8988T (cell line): Measurements from ENCODE around the gene TOM1L2.

Source experiments
- DNase-seq: peaks from one replicate; pipeline ENCODE4 v3.0.0; 2011

TOM1L2 gene

DNA sequence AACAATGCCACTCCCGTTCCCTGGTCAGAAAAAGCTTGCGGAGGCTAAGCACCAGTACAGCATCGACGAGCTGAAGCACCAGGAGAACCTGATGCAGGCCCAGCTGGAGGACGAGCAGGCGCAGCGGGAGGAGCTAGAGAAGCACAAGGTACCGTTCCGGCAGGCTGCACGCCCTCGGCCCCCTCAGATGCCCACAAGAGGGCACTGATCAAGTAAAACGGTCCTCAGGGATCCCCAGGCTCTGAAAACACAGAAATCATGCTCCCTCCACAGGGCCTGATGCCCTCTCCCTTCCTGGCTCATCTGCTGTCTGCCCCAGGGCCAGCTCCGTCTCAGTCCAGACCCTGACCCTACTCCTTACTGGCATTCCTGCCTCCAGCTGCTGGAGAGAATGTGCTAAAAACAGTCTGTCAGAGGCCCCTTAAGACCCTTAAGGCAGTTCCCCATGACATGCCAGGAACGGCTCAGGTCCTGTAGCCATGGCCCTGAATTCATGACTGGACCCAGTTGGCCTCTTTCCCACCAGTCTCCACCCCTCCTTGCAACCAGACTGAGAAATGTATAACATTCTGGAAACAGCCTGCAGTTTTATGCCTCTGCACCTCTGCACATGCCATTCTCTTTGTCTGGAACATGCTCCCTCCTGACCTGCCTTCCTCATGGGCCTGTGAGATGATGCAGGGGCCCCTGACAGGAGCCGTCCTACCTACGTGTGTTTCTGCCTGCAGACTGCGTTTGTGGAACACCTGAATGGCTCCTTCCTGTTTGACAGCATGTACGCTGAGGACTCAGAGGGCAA lies 22.3 kb upstream of the TOM1L2 start:
- DNase-seq, result peak; percentile 55

DNA sequence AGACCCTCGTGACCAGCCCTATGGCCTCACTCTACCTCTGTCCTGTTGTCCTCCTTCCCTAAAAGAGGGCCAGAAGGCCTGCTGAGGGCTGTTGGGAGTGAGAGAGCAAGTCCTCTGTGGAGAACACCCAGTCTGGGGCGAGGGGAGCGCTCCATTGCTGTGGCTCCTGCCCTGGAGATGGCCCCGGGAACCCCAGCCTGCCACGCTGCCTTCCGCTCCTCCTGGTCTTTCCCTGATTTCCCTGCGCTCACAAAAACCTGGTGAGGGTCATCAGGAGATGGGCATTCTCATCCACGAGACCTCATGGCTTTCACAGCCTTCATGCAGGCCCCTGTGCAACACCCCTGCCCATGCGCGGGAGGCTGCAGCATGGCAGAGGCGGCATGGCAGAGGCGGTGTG lies 21.7 kb upstream of the TOM1L2 start:
- DNase-seq, result no peak

DNA sequence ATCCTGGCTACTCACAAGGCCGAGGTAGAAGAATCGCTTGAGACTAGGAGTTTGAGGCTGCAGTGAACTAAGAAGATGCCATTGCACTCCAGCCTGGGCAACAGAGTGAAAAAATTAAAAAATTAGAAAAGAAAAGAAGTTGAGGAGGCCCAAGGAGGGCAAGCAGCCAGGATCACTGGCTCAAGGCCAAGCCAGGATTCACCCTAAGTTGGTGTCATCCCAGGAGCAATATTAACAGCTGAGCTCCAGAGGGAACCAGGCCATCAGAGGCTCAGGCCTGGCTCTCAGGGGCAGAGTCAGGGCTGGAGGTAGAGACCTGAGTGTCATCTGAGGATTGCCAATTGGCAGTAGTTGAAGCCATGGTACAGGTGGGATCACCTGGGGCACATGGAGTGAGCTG lies 21.2 kb upstream of the TOM1L2 start:
- no peak for DNase-seq

DNA sequence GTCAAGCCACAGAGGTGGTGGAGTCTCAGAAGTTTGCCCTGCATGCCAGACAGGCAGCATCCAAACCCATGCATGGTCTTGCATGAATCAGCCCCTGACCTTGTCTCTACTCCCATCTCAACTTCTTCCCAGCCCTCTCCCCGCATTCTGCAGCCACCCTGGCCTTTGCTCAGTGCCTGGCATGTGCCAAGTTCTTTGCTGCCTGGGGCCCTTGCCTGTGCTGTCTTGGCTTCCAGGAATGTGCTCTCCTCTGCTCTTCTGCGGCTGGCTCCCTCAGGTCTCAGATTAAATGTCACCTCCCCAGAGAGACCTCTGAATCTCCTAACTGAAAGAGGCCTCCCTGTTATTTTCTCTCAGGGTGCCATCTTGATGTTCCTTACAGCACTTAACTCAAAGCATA lies 18.1 kb upstream of the TOM1L2 start:
- DNase-seq, result no peak

DNA sequence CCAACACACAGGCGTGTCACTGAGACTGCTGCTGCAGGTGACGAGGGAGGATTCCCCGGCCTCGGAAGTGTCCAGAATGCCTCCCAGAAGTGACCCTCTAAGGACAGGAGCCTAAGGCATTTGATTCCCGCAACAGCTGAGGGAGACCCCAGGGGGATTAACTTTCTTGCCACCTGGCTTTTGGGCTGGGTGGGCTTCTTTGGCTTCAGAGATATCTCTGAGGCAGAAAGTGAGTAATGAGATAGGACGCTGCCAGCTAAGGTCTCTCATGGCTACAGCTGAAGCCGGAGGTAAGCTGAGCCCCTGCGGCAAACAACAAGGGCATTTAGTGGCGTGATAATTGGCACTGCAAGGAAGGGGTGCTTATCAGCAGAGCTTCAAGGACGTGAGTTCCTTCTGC lies 17.4 kb upstream of the TOM1L2 start:
- no peak for DNase-seq

DNA sequence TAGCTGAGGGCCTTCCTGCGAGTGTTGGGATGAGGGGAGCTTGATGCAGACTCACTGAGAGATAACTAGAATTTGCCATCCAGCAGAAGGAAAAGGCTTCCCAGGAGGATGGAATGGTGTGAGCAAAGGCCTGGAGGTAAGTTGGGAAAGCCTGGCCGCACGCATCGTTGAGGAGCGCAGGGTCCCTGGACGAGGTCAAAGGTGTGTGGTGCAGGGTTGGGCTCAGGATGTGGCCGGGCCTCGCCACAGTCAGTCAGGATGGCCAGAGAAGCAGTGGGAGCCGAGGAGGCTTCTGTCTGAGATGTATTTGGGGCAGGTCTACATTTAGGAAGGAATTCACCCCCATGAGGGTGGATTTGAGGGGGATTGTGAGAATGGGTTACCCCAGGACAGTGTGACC lies 16.9 kb upstream of the TOM1L2 start:
- no peak for DNase-seq

DNA sequence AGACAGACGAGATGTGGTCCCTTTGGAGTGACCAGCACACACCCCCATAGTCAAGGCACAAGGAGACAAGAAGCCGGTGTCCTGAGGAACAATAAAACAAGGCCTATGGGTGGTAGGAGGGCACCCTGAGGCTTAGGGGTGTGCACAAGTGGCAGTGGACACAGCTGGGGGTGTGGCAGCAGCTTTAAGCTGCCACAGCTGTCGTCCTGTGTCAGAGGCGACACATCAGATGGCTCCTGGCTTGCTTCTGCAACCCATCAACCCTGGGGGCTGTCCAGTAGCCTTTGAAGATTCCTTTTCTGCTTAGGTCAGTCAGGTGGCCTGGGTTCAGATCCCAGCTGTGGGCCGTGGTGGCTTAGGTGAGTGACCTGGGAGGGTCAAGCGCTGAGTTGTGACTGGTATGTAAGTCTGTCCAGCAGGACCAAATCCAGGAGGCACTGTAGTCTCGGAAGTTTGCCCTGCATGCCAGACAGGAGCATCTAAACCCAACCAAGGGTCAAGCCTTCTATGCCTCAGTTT lies 16.3 kb upstream of the TOM1L2 start:
- DNase-seq, result no peak

DNA sequence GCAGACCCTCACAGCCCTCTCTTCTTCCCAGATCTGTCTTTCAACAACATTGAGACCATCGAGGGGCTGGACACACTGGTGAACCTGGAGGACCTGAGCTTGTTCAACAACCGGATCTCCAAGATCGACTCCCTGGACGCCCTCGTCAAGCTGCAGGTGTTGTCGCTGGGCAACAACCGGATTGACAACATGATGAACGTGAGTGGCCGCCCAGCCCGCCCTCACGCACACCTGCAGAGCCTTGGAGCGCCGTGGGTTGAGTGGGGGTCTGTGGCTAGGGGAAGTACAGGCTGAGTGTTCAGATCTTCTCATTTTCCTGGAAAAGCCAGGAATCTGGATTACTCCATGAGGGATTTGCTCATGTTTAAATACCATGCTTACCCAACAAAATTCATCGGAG lies 15.7 kb upstream of the TOM1L2 start:
- DNase-seq, result no peak

DNA sequence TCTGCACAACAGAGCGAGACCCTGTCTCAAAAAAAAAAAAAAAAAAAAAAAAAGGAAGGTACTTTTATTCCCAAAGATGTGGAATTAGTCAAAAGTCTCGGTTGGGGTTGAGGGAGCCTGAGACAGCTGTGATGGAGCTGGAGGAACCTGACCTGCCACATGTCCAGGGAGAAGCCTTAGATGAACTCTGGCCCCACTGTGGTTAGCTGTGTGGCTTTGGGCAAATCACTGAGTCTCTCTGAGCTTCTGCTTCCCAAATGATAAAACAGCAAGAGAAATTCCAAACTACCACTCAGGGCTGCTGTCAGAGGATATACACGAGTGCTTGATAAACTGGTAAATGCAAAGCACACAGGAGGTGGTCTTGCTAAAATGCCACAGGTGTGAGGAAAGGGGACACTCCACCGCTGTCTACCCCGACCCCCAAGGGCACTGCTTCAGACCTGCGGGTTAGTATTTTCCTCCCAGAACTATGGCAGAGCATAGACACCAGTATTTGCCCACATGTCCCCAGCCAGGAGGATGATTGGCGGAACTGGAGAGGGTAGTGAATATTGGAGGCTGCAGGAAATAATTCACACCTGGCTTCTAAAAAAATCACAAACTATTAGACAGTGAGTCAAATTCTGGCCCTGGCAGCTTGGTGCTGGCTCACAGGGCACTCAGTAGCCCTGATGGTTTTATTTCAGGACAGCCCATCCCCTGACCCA lies 15.1 kb upstream of the TOM1L2 start:
- DNase-seq, result no peak

DNA sequence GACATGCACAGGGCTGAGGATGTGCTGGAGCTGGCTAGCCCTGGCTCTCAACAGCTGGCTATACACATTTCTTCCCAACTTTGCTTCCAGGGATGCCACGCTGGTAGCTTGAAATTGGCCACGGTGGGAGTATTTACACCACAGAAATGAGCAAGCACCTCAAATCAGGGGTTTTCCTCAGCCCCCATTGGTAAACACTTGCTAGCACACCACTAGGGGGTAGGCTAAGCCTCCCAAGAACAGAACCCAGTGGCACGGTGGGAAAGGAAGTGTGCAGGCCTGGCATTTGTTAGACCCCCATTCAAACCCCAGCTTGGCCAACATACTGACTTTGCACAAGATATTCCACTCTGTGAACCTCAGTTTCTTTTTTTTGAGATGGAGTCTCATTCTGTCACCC lies 13.4 kb upstream of the TOM1L2 start:
- DNase-seq, result no peak

DNA sequence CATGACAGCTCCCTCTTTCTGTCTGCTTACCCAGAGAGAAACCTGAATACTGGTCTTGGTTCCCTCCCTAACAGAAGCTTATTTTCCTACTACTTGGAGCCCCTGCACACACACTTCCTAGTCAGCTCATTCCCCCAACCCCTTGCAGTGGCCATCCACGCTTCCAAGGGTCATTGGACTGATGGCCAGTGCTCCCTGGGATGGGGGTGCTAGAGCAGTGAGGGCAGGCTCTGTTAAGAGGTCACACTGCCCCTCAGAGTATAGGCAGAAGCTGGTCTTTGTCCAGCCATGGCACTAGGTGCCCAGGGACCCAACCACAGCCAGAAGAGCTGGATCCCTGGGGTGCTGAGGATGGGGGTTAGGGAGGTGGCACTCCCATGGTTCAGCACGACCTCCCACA lies 13.0 kb upstream of the TOM1L2 start:
- DNase-seq, result no peak

DNA sequence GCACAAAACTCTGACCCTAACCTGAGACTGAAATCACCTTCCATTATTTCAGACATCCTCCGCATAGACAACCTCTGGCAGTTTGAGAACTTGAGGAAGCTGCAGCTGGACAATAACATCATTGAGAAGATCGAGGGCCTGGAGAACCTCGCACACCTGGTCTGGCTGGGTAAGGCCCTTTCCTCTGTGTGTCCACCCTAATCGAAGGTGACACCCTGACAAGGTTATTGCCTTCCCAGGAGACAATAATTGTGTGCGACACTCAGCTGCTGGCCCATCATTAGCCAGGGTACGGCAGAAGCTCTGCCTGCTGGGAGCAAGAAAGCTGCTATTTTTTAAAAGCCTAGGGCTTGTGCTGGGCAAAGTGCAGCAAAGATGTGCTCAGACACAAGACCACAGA lies 11.6 kb upstream of the TOM1L2 start:
- DNase-seq, result no peak

DNA sequence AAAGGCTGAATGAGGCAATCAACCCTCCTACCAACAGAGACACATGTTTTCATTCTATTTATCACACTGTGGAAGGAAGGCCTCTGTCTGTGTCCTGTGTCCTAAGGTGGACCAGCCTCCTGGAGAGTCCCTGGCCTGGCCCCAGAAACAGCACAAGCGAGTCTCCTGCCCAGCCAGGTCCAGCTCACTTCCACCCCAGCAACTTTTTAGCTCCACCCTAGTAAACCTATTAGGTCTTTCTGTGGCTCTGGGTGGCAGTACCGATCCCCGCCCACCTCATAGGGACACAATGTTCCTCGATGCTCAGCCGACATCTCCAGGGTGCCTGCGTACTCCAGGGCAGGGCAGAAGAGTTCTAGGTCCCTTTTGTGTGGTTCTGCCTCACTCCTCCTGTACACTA lies 11.2 kb upstream of the TOM1L2 start:
- DNase-seq, result no peak

DNA sequence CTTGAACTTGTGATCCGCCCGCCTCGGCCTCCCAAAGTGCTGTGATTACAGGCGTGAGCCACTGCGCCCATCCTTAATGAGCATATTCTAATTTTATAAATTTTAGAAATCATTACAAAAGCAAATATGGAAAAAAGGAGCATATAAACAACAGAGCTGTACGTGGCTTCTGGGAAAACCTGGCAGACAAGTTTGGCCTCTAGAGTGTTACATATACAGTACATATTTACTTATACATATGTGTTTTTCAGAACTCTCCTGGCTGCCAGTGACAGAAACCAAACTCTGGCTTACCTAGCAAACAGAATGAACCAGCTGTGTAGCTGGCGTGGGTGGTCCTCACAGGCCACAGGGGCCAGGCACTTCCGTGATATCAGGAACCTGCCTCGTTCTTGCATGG lies 10.6 kb upstream of the TOM1L2 start:
- no peak for DNase-seq

DNA sequence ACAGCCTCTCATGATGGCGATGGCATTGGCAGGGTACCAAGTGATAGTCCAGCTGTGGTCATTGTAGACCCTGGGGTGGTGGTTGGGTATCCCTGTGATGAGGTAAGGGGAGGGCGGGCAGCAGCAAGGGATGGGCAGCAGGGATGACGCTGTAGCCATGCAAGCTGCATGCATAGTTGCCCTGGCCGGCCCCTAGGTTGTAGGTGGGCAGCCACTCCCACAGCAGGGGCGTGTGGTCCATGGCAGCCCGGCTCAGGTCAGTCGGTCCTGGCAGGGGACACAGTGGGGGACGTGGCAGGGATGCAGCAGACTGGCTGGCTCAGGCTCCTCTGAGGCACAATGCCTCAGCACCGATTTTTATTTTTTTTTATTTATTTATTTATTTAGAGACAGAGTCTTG lies 9.1 kb upstream of the TOM1L2 start:
- no peak for DNase-seq

DNA sequence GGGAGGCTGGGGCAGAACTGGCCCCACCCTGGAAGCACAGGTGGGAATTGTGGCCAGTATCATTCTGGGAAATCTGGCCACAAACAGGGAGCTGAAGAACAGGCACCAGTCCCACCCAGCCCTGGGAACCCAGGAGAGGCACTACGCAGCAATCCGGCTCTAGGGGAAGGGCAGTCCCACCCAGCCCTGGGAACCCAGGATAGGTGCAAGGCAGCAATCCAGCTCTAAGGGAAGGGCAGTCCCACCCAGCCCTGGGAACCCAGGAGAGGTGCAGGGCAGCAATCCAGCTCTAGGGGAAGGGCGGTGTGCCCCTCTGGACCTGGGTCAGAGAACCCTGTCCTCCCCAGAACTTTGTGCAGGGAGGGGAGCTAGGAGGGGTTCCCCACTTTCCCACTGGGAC lies 7.6 kb upstream of the TOM1L2 start:
- no peak for DNase-seq

DNA sequence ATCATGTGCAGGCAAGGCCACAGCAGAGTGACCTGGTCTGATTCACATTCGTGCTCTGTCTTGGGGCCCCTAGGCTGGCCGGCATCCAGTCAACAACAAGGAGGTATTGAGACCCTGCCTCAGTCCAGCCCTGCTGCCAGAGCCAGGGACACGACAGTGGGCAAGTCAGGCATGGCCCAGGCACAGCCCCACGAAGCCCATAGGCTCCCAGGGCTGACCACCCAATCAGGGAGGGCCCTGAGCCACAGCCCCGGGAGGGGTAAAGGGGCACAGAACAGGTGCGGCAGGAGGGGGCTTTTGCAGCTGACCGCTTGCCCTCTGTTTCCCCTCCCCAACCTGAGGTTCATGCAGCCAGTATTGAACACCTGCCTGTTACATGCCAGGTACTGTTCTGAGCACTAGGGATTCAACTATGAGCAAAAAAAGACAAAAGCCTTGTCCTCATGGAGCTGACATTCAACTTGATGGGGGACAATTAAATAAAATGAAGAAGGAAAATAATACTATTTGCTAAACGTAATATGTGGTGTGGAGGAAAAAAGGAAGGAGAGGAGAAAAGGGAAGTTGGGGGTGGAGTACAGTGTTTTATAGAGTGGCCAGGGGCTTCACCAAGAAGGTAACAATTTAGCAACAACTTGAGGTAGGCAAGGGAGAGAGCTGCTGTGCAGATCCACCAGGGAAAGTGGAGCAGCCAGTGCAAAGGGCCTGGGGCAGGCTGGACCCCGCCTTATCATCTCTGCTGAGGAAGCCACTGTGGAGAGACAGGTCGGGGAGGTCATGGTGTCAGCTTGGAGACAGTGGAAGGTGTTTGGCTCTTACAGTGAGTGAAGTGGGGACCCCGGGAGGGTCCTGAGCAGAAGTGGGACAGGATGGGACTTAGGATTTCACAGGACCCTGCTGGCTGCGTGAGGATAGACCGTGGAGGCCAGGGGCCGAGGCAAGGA lies 6.6 kb upstream of the TOM1L2 start:
- no peak for DNase-seq

DNA sequence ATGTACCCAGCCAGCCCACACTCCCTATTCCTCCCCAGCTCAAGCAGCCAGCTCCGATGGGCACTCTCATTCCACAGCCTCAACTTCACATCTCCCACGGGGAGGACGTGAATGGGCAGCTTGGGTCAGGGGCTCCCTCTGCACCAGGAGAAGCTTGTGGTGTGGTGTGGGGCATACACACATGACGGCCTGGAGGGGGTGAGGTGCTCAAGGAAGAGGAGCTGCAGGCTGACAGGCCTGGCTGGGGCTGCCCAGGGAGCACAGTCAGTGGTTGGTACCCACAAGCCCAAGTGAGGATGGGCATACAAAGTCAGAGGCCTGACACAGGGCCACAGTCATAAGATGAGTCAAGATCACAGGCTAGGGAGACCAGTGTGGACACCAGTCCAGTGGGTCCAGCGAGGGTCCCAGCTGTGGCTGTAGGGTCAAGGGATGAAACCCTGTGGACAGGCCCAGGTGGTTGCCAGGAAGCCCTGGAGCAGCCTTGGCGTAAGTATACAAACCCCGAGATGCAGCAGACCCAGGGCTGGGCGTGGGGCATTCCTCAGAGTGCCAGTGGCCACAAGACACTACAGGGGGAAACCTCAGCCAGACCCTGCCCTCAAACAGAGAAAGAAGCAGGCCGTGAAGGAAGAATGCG lies 4.9 kb upstream of the TOM1L2 start:
- DNase-seq, result no peak

DNA sequence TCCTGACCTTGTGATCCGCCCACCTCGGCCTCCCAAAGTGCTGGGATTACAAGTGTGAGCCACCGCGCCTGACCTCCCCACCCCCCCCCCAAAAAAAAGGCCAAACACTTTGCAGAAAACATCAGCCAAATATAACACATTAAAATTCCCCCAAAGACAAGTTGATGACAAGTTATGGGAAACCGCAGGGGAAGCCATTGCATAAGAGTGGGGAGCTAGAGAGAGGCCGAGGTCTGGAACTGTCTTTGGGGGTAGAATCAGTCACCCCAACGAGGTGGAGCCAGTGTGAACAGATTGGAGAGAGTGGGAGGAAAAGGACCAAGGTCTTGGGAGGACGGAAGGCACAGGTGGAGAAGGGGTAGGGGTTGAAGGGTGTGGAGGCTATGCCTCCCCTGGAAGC lies 3.2 kb upstream of the TOM1L2 start:
- no peak for DNase-seq

DNA sequence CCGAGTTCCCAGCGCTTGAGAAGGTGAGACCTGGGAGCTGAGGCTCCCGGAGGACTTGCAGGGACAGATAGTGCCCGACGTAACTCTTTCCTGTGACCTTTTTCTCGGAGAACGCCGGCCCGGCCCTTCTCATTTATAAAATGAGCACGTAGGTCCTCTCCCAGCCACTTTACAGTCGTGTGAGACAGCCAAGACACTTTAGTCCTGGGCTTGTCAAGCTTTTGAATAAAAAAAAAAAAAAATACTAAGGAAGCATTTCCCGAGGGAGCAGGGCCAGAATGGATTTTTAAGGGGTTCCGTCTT lies 703 bp upstream of the TOM1L2 start:
- no peak for DNase-seq

DNA sequence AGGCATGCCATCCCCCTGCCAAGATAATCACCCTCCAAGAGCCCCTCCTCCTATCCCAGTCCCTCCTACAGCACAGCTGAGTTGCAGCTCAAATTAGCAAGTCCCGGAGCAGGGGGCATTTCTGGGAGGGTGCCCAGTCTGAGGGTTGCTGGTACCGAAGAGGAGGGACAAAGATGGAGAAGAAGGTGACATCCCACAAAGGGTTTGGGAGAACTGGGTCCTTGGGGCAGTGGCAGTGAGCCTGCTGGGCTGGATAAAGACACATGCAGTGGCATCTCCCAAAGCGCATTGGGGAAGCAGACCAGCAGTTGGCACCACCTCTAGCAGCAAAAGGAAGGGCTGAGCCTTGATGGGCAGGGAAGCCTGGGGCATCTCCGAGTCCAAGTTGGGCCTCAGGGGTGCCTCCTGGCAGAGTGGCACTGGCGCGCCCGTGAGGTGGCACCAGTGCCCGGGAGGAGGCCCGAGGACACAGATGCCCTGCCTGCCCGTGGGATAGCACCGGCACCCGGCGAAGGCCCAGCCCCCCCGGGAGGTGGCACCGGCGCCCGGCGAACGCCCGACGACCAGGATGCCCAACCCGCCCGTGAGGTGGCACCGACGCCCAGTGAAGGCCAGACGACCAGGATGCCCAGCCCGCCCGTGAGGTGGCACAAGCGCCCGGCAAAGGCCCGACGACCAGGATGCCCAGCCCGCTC lies 622 bp downstream of the TOM1L2 start:
- DNase-seq, result no peak

DNA sequence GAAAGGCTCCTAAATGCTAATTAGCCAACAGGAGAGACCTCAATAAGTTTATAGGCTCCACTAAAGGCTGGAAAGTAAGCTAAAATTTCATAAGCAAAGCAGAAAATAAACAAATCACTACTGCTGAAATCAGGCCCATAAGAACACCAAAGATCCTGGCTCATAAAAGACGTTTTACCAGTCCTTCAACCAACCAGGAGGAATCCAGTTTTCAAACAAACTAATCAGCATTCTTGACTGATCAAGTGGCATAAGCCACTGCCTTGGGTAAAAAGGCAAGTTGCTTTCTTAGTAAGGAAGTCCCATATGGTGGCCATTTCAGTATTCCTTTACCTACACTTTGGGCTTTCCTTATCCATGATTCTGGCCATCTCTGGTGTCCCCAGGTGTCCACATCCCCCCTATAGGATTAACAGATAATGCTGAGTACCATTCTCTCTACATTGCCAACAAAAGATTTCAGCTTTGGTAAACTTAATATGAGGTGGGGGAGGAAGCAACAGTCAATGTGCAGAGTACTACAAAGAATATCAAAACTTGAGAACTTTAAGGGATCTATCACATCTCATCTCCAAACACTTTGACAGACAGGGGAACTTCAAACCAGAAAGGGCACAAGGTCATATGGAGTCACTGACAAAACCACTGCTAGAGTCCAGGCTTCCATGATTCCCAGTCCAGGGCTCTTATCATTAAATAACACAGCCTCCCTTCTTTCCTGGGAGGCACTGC lies 1.3 kb downstream of the TOM1L2 start:
- no peak for DNase-seq
